PC-3 (cell line): Measurements from ENCODE around the gene ADAM12. TPM values are rescaled to one million over a fixed set of nuclear protein-coding genes. Genes with fewer than 3 reads are reported as not detected.

ENCODE experiments used
- ATAC-seq: fragments of 200-7000 bp; cut with Tn5 transposase; 2 replicates; pipeline ENCODE4 v1.9.1; 2020; ENCODE audit warnings: mild to moderate bottlenecking, moderate library complexity
- BruUV-seq: library from RNA; stranded (reverse); fragments of 400-500 nt; replicated peaks from 2 replicates; lab custom pipeline; 2021; lab: Mats Ljungman, UMichigan
- CTCF ChIA-PET: fragments of 300-600 bp; sonication (Branson Sonifier 250); formaldehyde crosslinking; loops from one replicate; lab custom pipeline; 2022; ENCODE audit warnings: antibody characterized with exemption; lab: Charles Lee
- POLR2A ChIA-PET: fragments of 300-600 bp; sonication (Branson Sonifier 250); formaldehyde crosslinking; loops from one replicate; lab custom pipeline; 2022; ENCODE audit warnings: antibody characterized with exemption; ENCODE audit not compliant: unreplicated experiment; lab: Charles Lee
- DNase-seq: peaks from one replicate; pipeline ENCODE4 v3.0.0-alpha.2; 2015
- H2AFZ ChIP-seq: fragments of 300-600 bp; sonication (generic); 2 replicates; pipeline ENCODE4 v1.6.0; 2016; ENCODE audit warnings: antibody characterized with exemption, low read length
- H3F3A ChIP-seq: fragments of 300-600 bp; sonication (generic); one replicate; pipeline ENCODE4 v1.6.0; 2017; ENCODE audit warnings: antibody characterized with exemption, low read length, control low read depth, mild to moderate bottlenecking; ENCODE audit not compliant: unreplicated experiment
- H3K27ac ChIP-seq: fragments of 300-600 bp; sonication (generic); 2 replicates; pipeline ENCODE4 v1.5.1; 2016; ENCODE audit warnings: mild to moderate bottlenecking, low read length
- H3K27me3 ChIP-seq: fragments of 300-600 bp; sonication (generic); 2 replicates; pipeline ENCODE4 v1.6.1; 2016; ENCODE audit warnings: low read length, mixed read lengths
- H3K36me3 ChIP-seq: fragments of 300-600 bp; sonication (generic); 2 replicates; pipeline ENCODE4 v1.6.1; 2016; ENCODE audit warnings: low read depth, mixed run types, low read length, mixed read lengths
- H3K4me1 ChIP-seq: fragments of 300-600 bp; sonication (generic); 2 replicates; pipeline ENCODE4 v1.5.1; 2016; ENCODE audit warnings: low read length; ENCODE audit not compliant: insufficient read depth
- H3K4me2 ChIP-seq: fragments of 300-600 bp; sonication (generic); 2 replicates; pipeline ENCODE4 v1.6.0; 2016; ENCODE audit warnings: low read length
- H3K4me3 ChIP-seq: fragments of 300-600 bp; sonication (generic); 2 replicates; pipeline ENCODE4 v1.5.1; 2016; ENCODE audit warnings: mild to moderate bottlenecking, low read length, mixed read lengths
- H3K79me2 ChIP-seq: fragments of 300-600 bp; sonication (generic); 2 replicates; pipeline ENCODE4 v1.6.1; 2017; ENCODE audit warnings: low read length, mixed read lengths
- H3K9ac ChIP-seq: fragments of 300-600 bp; sonication (generic); 2 replicates; pipeline ENCODE4 v1.6.0; 2016; ENCODE audit warnings: mild to moderate bottlenecking, low read length
- H3K9me2 ChIP-seq: fragments of 300-600 bp; sonication (generic); replicated peaks from 2 replicates; pipeline ENCODE4 v1.6.1; 2016; ENCODE audit warnings: mixed run types, low read length, mixed read lengths
- H3K9me3 ChIP-seq: fragments of 300-600 bp; sonication (generic); 2 replicates; pipeline ENCODE4 v1.6.1; 2016; ENCODE audit warnings: low read length, mixed read lengths
- H4K20me1 ChIP-seq: fragments of 300-600 bp; sonication (generic); 2 replicates; pipeline ENCODE4 v1.6.1; 2016; ENCODE audit warnings: low read length, mixed read lengths
- EZH2 ChIP-seq: fragments of 300-600 bp; sonication (generic); IDR thresholded peaks from one replicate; pipeline ENCODE4 v1.6.1; 2017; ENCODE audit warnings: antibody characterized with exemption, mild to moderate bottlenecking, low read length; ENCODE audit not compliant: unreplicated experiment
- EZH2phosphoT487 ChIP-seq: fragments of 300-600 bp; sonication (generic); IDR thresholded peaks from 2 replicates; pipeline ENCODE4 v1.6.1; 2018; ENCODE audit warnings: mild to moderate bottlenecking, antibody characterized with exemption, low read length, borderline replicate concordance
- intact Hi-C: fragments of 100-400 bp; cut with micrococcal nuclease; formaldehyde crosslinking; loops from 2 replicates; pipeline ENCODE4 v1.9.0; 2023
- total RNA-seq: library from RNA; depleted of rRNA; stranded (reverse); fragments of >200 nt; gene quantifications from 2 replicates; pipeline ENCODE4 v1.2.3, GENCODE V29; 2014
- TF ChIP-seq, protein P1 (sequence below): fragments of 300-600 bp; sonication (generic); conservative IDR thresholded peaks from 2 replicates; pipeline ENCODE4 v1.5.1; 2017; ENCODE audit warnings: antibody characterized with exemption, low read depth, mild to moderate bottlenecking, low read length

ADAM12 gene
- total RNA-seq, 1 experiment from 2014 or later: 3.4 TPM

DNA sequence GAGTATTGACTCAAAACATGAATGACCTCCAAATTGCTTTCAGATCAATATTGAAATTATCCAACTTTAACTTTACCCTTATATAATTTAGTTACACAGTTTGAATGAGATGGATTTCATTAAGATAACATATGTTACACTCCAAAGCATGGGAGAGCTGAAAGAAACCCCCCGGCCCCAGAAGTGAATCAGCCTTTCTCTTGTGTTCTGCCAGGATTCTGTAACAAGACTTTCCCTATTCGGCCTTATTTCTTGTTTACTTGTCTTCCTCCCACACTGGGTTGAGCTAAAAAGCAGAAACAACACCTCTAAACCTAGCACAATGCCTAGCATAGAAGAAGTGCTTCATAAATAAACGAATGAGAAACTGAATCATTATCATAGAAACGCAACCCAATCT is 224.8 kb downstream of the ADAM12 start:
- no peak overlapping the region for H3K27ac ChIP-seq
- POLR2A ChIA-PET: no interaction called here

DNA sequence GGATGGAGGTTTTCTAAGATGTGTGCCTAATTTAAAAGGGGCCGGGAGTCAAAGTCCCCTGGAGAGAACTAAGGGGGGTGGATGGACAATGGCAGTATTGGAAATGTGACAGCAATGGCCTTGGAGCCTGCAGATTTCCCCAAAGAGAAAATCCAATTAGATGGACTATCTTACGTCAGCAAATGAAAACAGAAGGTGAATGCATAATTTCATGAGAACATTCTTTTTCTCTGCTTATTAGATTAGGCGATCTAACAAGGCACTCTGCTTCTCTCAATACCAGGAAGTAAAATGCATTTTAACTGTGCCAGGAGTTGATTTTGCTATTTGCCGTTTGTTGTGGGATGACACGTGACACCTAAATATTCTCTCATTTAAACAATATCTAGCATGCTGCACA is 226.6 kb downstream of the ADAM12 start:
- H3K4me2 ChIP-seq: no peak overlapping the region
- no peaks in the 10 kb centered on the region for H3K79me2 ChIP-seq
- no peak overlapping the region for H3K4me3 ChIP-seq
- H3F3A ChIP-seq: no peaks in the 10 kb centered on the region
- no peak overlapping the region for H3K27ac ChIP-seq
- no peaks in the 10 kb centered on the region for H3K4me1 ChIP-seq
- ChIA-PET POLR2A (no interaction called here), CTCF (no interaction called here)
- no peaks in the 10 kb centered on the region for H4K20me1 ChIP-seq
- ATAC-seq (no peak), DNase-seq (no peak)
- H3K9me2 ChIP-seq: no peaks in the 10 kb centered on the region
- no peaks in the 10 kb centered on the region for H3K27me3 ChIP-seq
- TF ChIP-seq EZH2 (no peak), EZH2phosphoT487 (no peak)
- no peak overlapping the region for H2AFZ ChIP-seq
- no peaks in the 10 kb centered on the region for H3K36me3 ChIP-seq
- no peak overlapping the region for H3K9ac ChIP-seq
- intact Hi-C loops: loop anchor here (10.0 kb wide), 1 partner anchor 177 kb away; no protein-coding TSS in a partner anchor
- no TSS peak for BruUV-seq
- no peaks in the 10 kb centered on the region for H3K9me3 ChIP-seq

More for the DNA sequence above, 224.8 kb downstream of the ADAM12 start:
- Histone ChIP-seq H3K9ac (no peak overlapping the region), H3K9me3 (no peaks in the 10 kb centered on the region), H3K4me3 (no peak overlapping the region), H3K9me2 (no peaks in the 10 kb centered on the region), H3K36me3 (no peaks in the 10 kb centered on the region), H3K27me3 (no peaks in the 10 kb centered on the region), H2AFZ (no peak overlapping the region), H3K4me1 (no peaks in the 10 kb centered on the region), H3K79me2 (no peaks in the 10 kb centered on the region), H3F3A (no peaks in the 10 kb centered on the region), H3K4me2 (no peak overlapping the region), H4K20me1 (no peaks in the 10 kb centered on the region)
- TF ChIP-seq EZH2 (no peak), EZH2phosphoT487 (no peak)
- TF ChIP-seq, protein P1, sequence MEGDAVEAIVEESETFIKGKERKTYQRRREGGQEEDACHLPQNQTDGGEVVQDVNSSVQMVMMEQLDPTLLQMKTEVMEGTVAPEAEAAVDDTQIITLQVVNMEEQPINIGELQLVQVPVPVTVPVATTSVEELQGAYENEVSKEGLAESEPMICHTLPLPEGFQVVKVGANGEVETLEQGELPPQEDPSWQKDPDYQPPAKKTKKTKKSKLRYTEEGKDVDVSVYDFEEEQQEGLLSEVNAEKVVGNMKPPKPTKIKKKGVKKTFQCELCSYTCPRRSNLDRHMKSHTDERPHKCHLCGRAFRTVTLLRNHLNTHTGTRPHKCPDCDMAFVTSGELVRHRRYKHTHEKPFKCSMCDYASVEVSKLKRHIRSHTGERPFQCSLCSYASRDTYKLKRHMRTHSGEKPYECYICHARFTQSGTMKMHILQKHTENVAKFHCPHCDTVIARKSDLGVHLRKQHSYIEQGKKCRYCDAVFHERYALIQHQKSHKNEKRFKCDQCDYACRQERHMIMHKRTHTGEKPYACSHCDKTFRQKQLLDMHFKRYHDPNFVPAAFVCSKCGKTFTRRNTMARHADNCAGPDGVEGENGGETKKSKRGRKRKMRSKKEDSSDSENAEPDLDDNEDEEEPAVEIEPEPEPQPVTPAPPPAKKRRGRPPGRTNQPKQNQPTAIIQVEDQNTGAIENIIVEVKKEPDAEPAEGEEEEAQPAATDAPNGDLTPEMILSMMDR: no peak
- intact Hi-C loops: loop anchor here (10.0 kb wide), 1 partner anchor 179 kb away; no protein-coding TSS in a partner anchor
- no peak for ATAC-seq
- CTCF ChIA-PET: no interaction called here
- no peak for DNase-seq
- no TSS peak for BruUV-seq

DNA sequence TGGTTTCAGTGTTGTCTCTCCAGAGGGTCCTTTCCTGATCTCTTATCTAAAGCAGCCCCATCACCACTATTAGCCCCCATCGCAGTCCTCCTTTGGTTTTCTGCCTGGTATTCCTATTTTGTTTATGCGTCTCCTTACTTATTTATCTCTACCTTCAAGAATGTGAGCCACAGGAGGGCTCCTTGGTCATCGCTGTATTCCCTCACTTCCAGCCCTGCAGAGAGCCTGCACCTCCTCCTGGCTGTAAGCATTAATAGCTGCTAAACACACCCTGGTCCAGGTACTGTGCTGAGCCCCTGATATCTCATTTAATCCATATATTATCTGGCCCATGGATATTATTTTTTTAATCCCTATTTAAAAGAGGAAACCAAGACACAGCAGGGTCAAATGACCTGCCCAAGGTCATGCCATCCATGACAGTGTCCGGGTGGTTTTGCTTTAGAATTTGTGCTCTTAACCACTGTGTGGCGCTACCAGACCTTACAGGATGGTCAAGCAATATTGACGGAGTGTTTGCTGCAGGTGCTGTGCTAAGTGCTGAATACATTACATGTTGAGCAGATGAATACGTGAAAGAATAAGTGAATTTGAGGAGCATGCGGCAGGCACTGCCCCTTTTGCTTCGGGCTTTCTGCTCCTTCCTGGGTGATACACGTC is 227.2 kb downstream of the ADAM12 start:
- no peak overlapping the region for H3K9ac ChIP-seq
- H3K4me3 ChIP-seq: no peak overlapping the region
- DNase-seq (peak; percentile 22), ATAC-seq (no peak)
- no peaks in the 10 kb centered on the region for H4K20me1 ChIP-seq
- H3K36me3 ChIP-seq: no peaks in the 10 kb centered on the region
- no peaks in the 10 kb centered on the region for H3K4me1 ChIP-seq
- H3F3A ChIP-seq: no peaks in the 10 kb centered on the region
- H3K27me3 ChIP-seq: no peaks in the 10 kb centered on the region
- no peaks in the 10 kb centered on the region for H3K79me2 ChIP-seq
- no peaks in the 10 kb centered on the region for H3K9me3 ChIP-seq
- ChIA-PET CTCF (no interaction called here), POLR2A (no interaction called here)
- TF ChIP-seq, protein P1: peak; percentile 50
- no peak for TF ChIP-seq EZH2
- no peak overlapping the region for H3K4me2 ChIP-seq
- no peak overlapping the region for H2AFZ ChIP-seq
- intact Hi-C loops: loop anchor here (10.0 kb wide), 1 partner anchor 176 kb away; no protein-coding TSS in a partner anchor
- H3K9me2 ChIP-seq: no peaks in the 10 kb centered on the region
- no TSS peak for BruUV-seq
- no peak overlapping the region for H3K27ac ChIP-seq
